Uterus (tissue), 2 donors: Measurements from ENCODE around the gene GUCY1A1.

Experiments used
- CTCF ChIP-seq, 4 experiments: fragments of 200-600 bp in 2 of 4; fragments of 450-650 bp in 2 of 4; sonication (generic) in 2 of 4; IDR thresholded peaks; one replicate each; pipeline ENCODE4 v1.5.1; 2016 to 2019; ENCODE audit warnings: antibody characterized with exemption in 4 of 4, mild to moderate bottlenecking in 2 of 4, moderate library complexity in 1 of 4
- POLR2A ChIP-seq, 2 donors: fragments of 450-650 bp; IDR thresholded peaks; one replicate each; pipeline ENCODE4 v1.6.1; 2016; ENCODE audit warnings: antibody characterized with exemption in 2 of 2, mild to moderate bottlenecking in 1 of 2, moderate library complexity in 1 of 2

GRCh38 chr4:155665054-155665453 is 1.6 kb upstream of the GUCY1A1 start:
- TF ChIP-seq CTCF (IDR thresholded peaks at IDR 0.05) (no peak), POLR2A (IDR thresholded peaks at IDR 0.05) (no peak)
